Measurements from ENCODE around the gene TXNDC11.

The TXNDC11 gene

DNA sequence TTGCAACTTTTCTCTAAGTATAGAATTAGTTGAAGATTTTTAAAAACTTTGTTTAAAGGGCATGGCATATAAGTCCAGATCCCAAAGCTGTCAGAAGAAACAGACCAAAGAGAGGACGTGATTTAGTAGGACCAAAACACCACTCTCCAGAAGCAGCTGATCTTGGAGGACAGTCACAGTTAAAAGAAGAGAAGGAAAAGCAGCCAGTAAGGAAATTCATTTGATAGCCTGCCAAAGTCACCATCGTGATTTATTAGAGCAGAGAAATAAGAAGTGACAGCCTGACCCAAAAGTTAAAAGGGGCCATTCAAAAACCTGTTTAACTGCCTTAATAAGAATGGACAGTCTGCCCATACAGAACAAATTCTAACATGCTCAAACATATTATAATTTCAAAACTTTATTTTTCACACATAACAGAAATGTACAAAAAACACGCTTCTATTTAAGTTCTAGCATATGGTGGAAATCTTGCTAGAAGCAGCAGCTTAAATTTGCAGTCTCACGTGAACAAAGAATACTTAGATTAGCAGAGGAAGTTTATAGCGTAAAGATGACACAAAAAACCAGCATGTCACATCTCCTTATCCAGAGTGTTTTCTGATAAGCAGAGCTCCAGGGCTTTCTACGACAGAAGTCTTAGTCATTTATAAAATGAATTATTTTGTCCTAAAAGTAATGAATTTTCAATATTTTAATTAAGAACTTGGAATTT, 37.2 kb downstream of the TXNDC11 start:
- 100% methylated on average over 1 of the region's 6 CpGs for whole genome bisulfite sequencing (ENCODE audit: insufficient coverage, insufficient read length)
- H3K27ac ChIP-seq (ENCODE audit: low read length) = no peak overlapping the region
- no peaks in the 10 kb centered on the region for H3K27me3 ChIP-seq (ENCODE audit: control insufficient read depth, insufficient read depth, low read length)
- no peaks in the 10 kb centered on the region for H3K4me1 ChIP-seq (ENCODE audit: control insufficient read depth, insufficient read depth, low read length)
- H3K4me3 ChIP-seq (ENCODE audit: low read length) = no peak overlapping the region
- no peaks in the 10 kb centered on the region for H3K9me3 ChIP-seq (ENCODE audit: control insufficient read depth, insufficient read depth, low read length)
- no peak for DNase-seq (ENCODE audit: low read depth, low spot score)
- H3K36me3 ChIP-seq (ENCODE audit: control insufficient read depth, insufficient read depth, low read length) = no peaks in the 10 kb centered on the region

DNA sequence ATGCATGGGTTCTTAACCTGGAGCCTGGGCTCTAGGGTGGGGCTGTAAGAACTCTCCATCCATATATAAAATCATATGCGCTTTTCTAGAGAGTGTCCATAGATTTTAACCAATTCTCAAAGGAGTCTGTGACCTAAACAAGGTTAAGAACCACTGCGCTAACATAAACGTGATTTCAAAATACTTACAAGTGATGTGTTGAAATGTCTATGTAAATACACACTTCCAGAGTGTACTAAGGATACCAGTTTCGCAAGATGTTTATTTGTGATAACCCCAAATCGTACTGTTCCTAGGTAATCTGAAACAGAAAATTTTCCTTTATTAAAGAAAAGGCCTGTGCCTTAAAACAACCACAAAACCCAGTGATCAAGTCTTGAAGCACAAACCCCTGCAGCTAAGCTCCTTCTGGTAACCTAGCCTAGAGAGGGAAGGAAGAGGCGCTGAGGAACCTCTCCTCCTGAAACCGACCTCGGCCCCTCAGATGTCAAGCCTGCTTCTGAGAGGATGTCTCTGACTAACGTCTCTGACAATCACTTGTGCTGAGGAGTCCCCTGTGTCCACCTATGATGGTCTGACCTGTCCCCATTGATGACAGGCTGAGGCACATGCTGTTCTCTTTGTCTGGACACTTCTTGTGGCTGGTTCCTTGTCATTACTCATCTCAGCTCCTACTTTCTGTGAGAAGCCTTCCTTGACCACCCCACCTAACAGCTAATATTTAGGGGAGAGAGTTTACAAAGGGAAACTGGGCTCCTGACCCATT, 42.2 kb downstream of the TXNDC11 start:
- WGBS (ENCODE audit: insufficient coverage, insufficient read length) = no CpG with 5 or more reads among the region's 9 CpGs
- no peaks in the 10 kb centered on the region for H3K4me1 ChIP-seq (ENCODE audit: control insufficient read depth, insufficient read depth, low read length)
- no peak overlapping the region for H3K4me3 ChIP-seq (ENCODE audit: low read length)
- no peak for DNase-seq (ENCODE audit: low read depth, low spot score)
- H3K36me3 ChIP-seq (ENCODE audit: control insufficient read depth, insufficient read depth, low read length) = peaks cover 8% of the 10 kb centered on the region
- no peaks in the 10 kb centered on the region for H3K27me3 ChIP-seq (ENCODE audit: control insufficient read depth, insufficient read depth, low read length)
- no peak overlapping the region for H3K27ac ChIP-seq (ENCODE audit: low read length)
- no peaks in the 10 kb centered on the region for H3K9me3 ChIP-seq (ENCODE audit: control insufficient read depth, insufficient read depth, low read length)

DNA sequence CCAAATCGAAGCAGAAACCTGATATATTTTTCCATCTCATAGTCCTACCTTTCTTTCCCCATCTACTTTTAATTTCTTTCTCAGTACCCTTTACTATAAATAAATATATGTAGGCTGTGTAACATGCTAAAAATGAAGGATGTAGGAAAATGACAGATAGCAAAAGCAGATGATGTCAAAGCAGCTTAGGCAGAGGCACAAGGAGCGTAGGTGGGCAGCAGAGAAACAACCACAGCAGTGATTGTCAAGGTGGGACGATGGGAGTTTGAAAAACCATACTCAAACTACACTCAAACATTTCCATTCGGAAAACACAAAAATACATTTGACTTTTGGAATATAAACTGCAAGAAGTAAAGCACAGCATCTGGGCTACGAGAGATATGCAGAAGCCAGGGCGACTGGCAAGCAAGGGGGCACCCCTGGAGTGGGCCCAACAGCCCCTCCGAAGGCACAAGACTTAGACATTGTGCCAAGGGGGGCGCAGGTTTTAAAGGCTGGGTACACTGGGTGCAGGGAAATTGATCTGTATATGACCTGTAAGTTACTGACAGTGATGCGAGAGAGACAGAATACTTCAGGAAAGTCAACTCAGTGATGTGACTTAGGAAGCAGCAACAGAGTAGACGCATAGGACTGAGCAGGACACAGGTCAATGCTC, 43.3 kb downstream of the TXNDC11 start:
- no peak overlapping the region for H3K27ac ChIP-seq (ENCODE audit: low read length)
- DNase-seq (ENCODE audit: low read depth, low spot score) = no peak
- no peak overlapping the region for H3K4me3 ChIP-seq (ENCODE audit: low read length)
- H3K9me3 ChIP-seq (ENCODE audit: control insufficient read depth, insufficient read depth, low read length) = no peaks in the 10 kb centered on the region
- H3K36me3 ChIP-seq (ENCODE audit: control insufficient read depth, insufficient read depth, low read length) = peaks cover 11% of the 10 kb centered on the region
- H3K4me1 ChIP-seq (ENCODE audit: control insufficient read depth, insufficient read depth, low read length) = no peaks in the 10 kb centered on the region
- H3K27me3 ChIP-seq (ENCODE audit: control insufficient read depth, insufficient read depth, low read length) = no peaks in the 10 kb centered on the region
- 100% methylated on average over 1 of the region's 10 CpGs for WGBS (ENCODE audit: insufficient coverage, insufficient read length)

DNA sequence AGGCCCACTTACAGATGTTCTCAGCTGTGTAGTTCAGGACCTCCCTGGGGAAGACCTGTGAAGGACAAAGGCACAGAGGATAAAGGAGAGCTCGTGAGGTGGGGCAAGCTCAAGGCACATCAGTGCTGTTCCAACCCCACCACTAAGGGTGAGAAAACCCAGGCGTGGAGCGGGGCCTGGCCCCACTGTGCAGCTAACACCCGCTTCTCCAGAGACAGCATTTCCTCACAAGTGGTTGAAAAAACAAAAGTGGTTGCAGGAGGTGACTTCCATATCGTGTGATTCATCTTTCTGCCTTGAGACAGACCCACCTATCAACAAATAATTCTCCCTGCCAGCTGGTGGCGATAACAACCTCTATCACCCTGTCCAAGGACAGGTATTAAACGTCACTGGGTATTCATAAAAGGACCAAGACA, 44.4 kb downstream of the TXNDC11 start:
- Histone ChIP-seq H3K4me1 (ENCODE audit: control insufficient read depth, insufficient read depth, low read length) (no peaks in the 10 kb centered on the region), H3K4me3 (ENCODE audit: low read length) (no peak overlapping the region), H3K9me3 (ENCODE audit: control insufficient read depth, insufficient read depth, low read length) (no peaks in the 10 kb centered on the region), H3K36me3 (ENCODE audit: control insufficient read depth, insufficient read depth, low read length) (peaks cover 11% of the 10 kb centered on the region), H3K27ac (ENCODE audit: low read length) (no peak overlapping the region), H3K27me3 (ENCODE audit: control insufficient read depth, insufficient read depth, low read length) (no peaks in the 10 kb centered on the region)
- DNase-seq (ENCODE audit: low read depth, low spot score) = no peak
- no CpG with 5 or more reads among the region's 7 CpGs for WGBS (ENCODE audit: insufficient coverage, insufficient read length)

DNA sequence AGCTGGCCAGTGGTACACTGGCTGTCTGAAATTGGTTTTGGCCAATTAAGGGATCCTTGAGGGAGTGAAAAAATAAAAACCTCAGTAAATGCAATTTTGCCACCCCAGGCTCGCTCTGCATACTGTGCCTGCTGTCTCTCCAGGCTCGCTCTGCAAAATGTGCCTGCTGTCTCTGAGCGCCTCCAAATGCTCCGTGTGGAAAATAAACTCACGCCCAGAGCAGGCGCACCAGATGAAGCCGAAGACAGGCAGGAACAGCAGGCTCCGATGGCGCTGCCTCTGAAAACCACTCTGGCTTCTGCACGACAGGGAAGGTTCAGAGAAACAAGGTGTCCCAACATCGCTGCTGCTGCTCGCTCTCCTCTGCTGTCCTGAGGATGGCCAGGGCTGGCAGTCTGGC, 45.3 kb downstream of the TXNDC11 start:
- no CpG with 5 or more reads among the region's 12 CpGs for WGBS (ENCODE audit: insufficient coverage, insufficient read length)
- DNase-seq (ENCODE audit: low read depth, low spot score) = no peak
- H3K27me3 ChIP-seq (ENCODE audit: control insufficient read depth, insufficient read depth, low read length) = no peaks in the 10 kb centered on the region
- no peaks in the 10 kb centered on the region for H3K9me3 ChIP-seq (ENCODE audit: control insufficient read depth, insufficient read depth, low read length)
- H3K4me3 ChIP-seq (ENCODE audit: low read length) = no peak overlapping the region
- peaks cover 11% of the 10 kb centered on the region for H3K36me3 ChIP-seq (ENCODE audit: control insufficient read depth, insufficient read depth, low read length)
- no peak overlapping the region for H3K27ac ChIP-seq (ENCODE audit: low read length)
- H3K4me1 ChIP-seq (ENCODE audit: control insufficient read depth, insufficient read depth, low read length) = no peaks in the 10 kb centered on the region

DNA sequence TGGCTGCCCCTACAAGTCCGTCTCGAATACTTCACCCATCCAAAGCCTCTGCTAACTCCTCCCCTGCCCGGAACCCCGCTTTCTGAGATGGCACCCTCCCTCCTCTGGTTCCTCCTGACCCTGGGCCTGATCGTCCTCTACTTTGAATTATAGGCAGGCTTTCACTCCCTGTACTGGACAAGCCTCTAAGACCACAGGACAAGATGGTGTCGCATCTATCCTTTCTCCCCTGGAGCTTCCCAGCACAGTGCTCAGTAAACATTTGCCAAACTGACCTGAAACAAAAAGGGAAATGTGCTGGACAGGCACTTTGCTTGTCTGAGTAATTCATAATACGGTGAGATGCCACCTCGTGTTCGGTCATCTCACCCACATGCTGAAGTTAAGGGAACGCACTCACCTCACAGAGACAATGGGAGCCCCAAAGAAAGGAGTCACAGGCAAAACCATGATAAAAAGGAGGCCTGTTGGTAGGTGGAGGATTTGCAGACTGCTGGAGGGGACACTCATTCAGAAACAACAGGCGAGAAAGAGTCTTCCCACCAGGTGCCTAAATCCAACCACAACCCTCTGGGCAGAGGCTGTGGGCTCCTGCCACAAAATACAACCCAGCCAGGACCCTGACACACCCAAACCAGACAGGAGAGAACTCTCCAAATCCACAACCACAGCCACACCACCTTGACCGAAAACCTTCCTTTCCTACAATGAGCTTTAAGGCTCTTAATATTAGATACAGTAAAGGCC, 46.2 kb downstream of the TXNDC11 start:
- Histone ChIP-seq H3K4me1 (ENCODE audit: control insufficient read depth, insufficient read depth, low read length) (no peaks in the 10 kb centered on the region), H3K27ac (ENCODE audit: low read length) (no peak overlapping the region)

GRCh38 chr16:11692651-11693050, 50.0 kb downstream of the TXNDC11 start:
- no peaks in the 10 kb centered on the region for H3K9me3 ChIP-seq (ENCODE audit: control insufficient read depth, insufficient read depth, low read length)
- DNase-seq (ENCODE audit: low read depth, low spot score) = no peak
- H3K4me3 ChIP-seq (ENCODE audit: low read length) = no peak overlapping the region
- H3K4me1 ChIP-seq (ENCODE audit: control insufficient read depth, insufficient read depth, low read length) = no peaks in the 10 kb centered on the region
- WGBS (ENCODE audit: insufficient coverage, insufficient read length) = no CpG with 5 or more reads among the region's 6 CpGs
- H3K36me3 ChIP-seq (ENCODE audit: control insufficient read depth, insufficient read depth, low read length) = peaks cover 13% of the 10 kb centered on the region
- no peaks in the 10 kb centered on the region for H3K27me3 ChIP-seq (ENCODE audit: control insufficient read depth, insufficient read depth, low read length)
- H3K27ac ChIP-seq (ENCODE audit: low read length) = no peak overlapping the region

More for the DNA sequence above, 46.2 kb downstream of the TXNDC11 start:
- Histone ChIP-seq H3K36me3 (ENCODE audit: control insufficient read depth, insufficient read depth, low read length) (peaks cover 15% of the 10 kb centered on the region), H3K9me3 (ENCODE audit: control insufficient read depth, insufficient read depth, low read length) (no peaks in the 10 kb centered on the region), H3K27me3 (ENCODE audit: control insufficient read depth, insufficient read depth, low read length) (no peaks in the 10 kb centered on the region), H3K4me3 (ENCODE audit: low read length) (no peak overlapping the region)
- WGBS (ENCODE audit: insufficient coverage, insufficient read length) = no CpG with 5 or more reads among the region's 12 CpGs
- no peak for DNase-seq (ENCODE audit: low read depth, low spot score)

- DNase-seq (ENCODE audit: low read depth, low spot score) = no peak
- Histone ChIP-seq H3K27me3 (ENCODE audit: control insufficient read depth, insufficient read depth, low read length) (no peaks in the 10 kb centered on the region), H3K27ac (ENCODE audit: low read length) (no peak overlapping the region), H3K4me1 (ENCODE audit: control insufficient read depth, insufficient read depth, low read length) (no peaks in the 10 kb centered on the region), H3K9me3 (ENCODE audit: control insufficient read depth, insufficient read depth, low read length) (no peaks in the 10 kb centered on the region), H3K4me3 (ENCODE audit: low read length) (no peak overlapping the region), H3K36me3 (ENCODE audit: control insufficient read depth, insufficient read depth, low read length) (peaks cover 9% of the 10 kb centered on the region)
- WGBS (ENCODE audit: insufficient coverage, insufficient read length) = no CpG with 5 or more reads among the region's 8 CpGs
These were observed 50.5 kb downstream of the TXNDC11 start for GRCh38 chr16:11692171-11692570.

GRCh38 chr16:11691771-11692170, 50.9 kb downstream of the TXNDC11 start:
- H3K9me3 ChIP-seq (ENCODE audit: control insufficient read depth, insufficient read depth, low read length) = no peaks in the 10 kb centered on the region
- WGBS (ENCODE audit: insufficient coverage, insufficient read length) = no CpG with 5 or more reads among the region's 15 CpGs
- DNase-seq (ENCODE audit: low read depth, low spot score) = no peak
- H3K27ac ChIP-seq (ENCODE audit: low read length) = no peak overlapping the region
- no peaks in the 10 kb centered on the region for H3K4me1 ChIP-seq (ENCODE audit: control insufficient read depth, insufficient read depth, low read length)
- no peaks in the 10 kb centered on the region for H3K27me3 ChIP-seq (ENCODE audit: control insufficient read depth, insufficient read depth, low read length)
- H3K36me3 ChIP-seq (ENCODE audit: control insufficient read depth, insufficient read depth, low read length) = peaks cover 9% of the 10 kb centered on the region; the same call in 1 of the 2 replicates
- H3K4me3 ChIP-seq (ENCODE audit: low read length) = no peak overlapping the region

DNA sequence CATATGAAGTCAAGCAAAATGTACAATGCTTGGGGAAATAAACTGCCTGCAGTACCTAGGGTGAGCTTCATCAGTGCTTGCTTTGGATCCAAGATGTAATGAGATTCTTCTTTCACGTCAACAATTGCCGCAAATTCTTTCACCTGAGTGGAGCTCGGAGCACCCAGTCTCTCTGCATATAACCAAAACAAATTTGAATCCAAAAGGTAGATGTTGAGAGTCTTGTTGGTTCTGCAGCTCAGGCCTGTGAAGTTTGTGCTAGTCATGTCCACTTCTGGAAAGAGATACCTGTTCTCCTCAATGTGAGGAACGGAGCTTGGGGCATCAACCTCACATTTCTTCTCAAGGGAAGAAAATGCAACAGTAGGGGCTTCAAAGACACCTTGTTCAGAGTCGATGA, 51.4 kb downstream of the TXNDC11 start:
- Histone ChIP-seq H3K9me3 (ENCODE audit: control insufficient read depth, insufficient read depth, low read length) (no peaks in the 10 kb centered on the region), H3K4me3 (ENCODE audit: low read length) (no peak overlapping the region), H3K36me3 (ENCODE audit: control insufficient read depth, insufficient read depth, low read length) (peaks cover 9% of the 10 kb centered on the region; the same call in 1 of the 2 replicates), H3K27me3 (ENCODE audit: control insufficient read depth, insufficient read depth, low read length) (no peaks in the 10 kb centered on the region), H3K4me1 (ENCODE audit: control insufficient read depth, insufficient read depth, low read length) (no peaks in the 10 kb centered on the region), H3K27ac (ENCODE audit: low read length) (no peak overlapping the region)
- no peak for DNase-seq (ENCODE audit: low read depth, low spot score)
- WGBS (ENCODE audit: insufficient coverage, insufficient read length) = no CpG with 5 or more reads among the region's 5 CpGs

All from iPS DF 6.9 (cell line).